Sigmoid colon (tissue), 7 donors: ENCODE measurements around the gene STON2. TPM values are rescaled to one million over a fixed set of nuclear protein-coding genes. Genes with fewer than 3 reads are reported as not detected.

Experiments used
- DNase-seq: peaks from one replicate; pipeline ENCODE4 v3.0.0-alpha.2; 2019
- H3K27ac ChIP-seq, 4 donors: fragments of 200-600 bp; sonication (generic); one replicate each; pipeline ENCODE4 v1.5.1; 2016 to 2019; ENCODE audit warnings: mild to moderate bottlenecking in 1 of 4
- H3K27me3 ChIP-seq, 3 donors: fragments of 200-600 bp; sonication (generic); one replicate each; pipeline ENCODE4 v1.5.1; 2019; ENCODE audit warnings: mild to moderate bottlenecking in 1 of 3
- H3K36me3 ChIP-seq, 4 donors: fragments of 200-600 bp; sonication (generic); one replicate each; pipeline ENCODE4 v1.5.1; 2016 to 2019
- H3K4me1 ChIP-seq, 4 donors: fragments of 200-600 bp; sonication (generic); one replicate each; pipeline ENCODE4 v1.5.1; 2017 to 2019
- H3K4me3 ChIP-seq, 4 donors: fragments of 200-600 bp; sonication (generic); one replicate each; pipeline ENCODE4 v1.5.1; 2017 to 2019; ENCODE audit warnings: mild to moderate bottlenecking in 2 of 4, moderate library complexity in 1 of 4
- H3K9me3 ChIP-seq, 4 donors: fragments of 200-600 bp in 3 of 4; sonication (generic) in 3 of 4; one replicate each; pipeline versions ENCODE4 v1.5.1 to v1.6.1; 2013 to 2019
- EP300 ChIP-seq, 4 donors: sonication (generic); formaldehyde crosslinking; IDR thresholded peaks; one replicate each; pipeline ENCODE4 v1.6.1; 2017; ENCODE audit warnings: antibody characterized with exemption in 4 of 4
- POLR2A ChIP-seq, 2 donors: fragments of 450-650 bp; IDR thresholded peaks; one replicate each; pipeline ENCODE4 v1.6.1; 2016; ENCODE audit warnings: antibody characterized with exemption in 2 of 2, mild to moderate bottlenecking in 2 of 2, moderate library complexity in 2 of 2
- POLR2AphosphoS5 ChIP-seq, 4 donors: sonication (generic); formaldehyde crosslinking; IDR thresholded peaks; one replicate each; pipeline ENCODE4 v1.6.1; 2017; ENCODE audit warnings: antibody characterized with exemption in 4 of 4
- WGBS, 2 donors: extraction: QIAGEN DNeasy Blood & Tissue Kit; methylation state at CpG; one replicate each; pipeline ENCODE4 v1.1.7; 2013; 5-methylcytosine and 5-hydroxymethylcytosine counted together
- intact Hi-C: fragments of 100-400 bp; cut with DNase I; formaldehyde crosslinking; loops from one replicate; pipeline ENCODE4 v1.15.1; 2023
- polyA plus RNA-seq, 3 donors: library from polyadenylated mRNA; stranded (reverse); fragments of 200-250 nt; gene quantifications; one replicate each; pipeline ENCODE4 v1.2.3, GENCODE V29; 2013
- total RNA-seq, 4 donors: library from RNA; depleted of rRNA; stranded (reverse); fragments of >200 nt; gene quantifications; one replicate each; pipeline ENCODE4 v1.1.0, GENCODE V29; 2016
- TF ChIP-seq, protein P1 (sequence below), 4 experiments: fragments of 450-650 bp in 3 of 4; fragments of 200-600 bp in 1 of 4; IDR thresholded peaks; one replicate each; pipeline ENCODE4 v1.5.1; 2016 to 2019; ENCODE audit warnings: antibody characterized with exemption in 4 of 4, mild to moderate bottlenecking in 3 of 4, moderate library complexity in 2 of 4
- donor health status: healthy with polysubstance abuse.
- donor health status: Bipolar disorder and iron deficiency.
- donor health status: healthy.

STON2 gene
- total and polyA plus RNA-seq, 7 donors: 2.9 to 15.6 (median 12.2) TPM

DNA sequence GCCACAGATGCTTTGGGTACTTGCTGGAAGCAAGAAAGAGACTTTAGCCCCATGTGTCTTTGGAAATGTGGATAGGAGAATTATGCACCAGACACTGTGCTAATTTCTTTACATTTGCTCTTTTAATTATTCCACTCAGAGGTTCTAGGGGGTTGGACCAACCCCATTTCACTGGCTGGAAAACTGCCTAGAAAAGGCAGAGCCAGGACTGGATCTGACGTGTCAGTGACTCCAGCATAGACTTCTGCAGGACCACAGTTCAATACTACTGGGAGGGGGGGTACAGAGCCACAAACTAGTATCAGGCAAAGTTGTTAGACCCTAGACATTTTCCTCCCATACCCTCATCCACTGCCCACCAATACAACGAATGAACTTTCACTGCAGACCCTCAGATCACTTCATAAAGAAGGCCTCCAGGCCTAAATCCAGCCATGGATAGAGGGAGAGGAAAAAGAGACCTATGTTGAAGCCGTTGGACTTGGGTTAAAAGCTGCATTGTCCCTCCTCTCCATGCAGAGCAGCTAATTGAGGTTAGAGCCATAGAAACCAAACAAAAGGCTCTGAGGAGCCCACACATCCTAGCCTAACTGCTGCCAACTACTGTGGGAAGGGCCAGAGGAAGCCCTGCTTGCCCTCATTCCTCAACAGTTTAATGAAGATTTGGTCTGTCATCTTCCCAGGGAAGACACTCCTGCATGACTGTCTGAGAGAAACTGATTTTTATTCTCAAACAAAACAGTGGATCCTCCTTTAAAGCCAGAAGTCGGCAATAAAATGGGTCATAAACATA is 68.7 kb downstream of the STON2 start:
- Histone ChIP-seq H3K27me3 (no peaks in the 10 kb centered on the region), H3K9me3 (no peaks in the 10 kb centered on the region), H3K4me3 (no peak overlapping the region), H3K36me3 (no peaks in the 10 kb centered on the region), H3K27ac (no peak overlapping the region), H3K4me1 (peaks cover 0 to 5% (median 0%) of the 10 kb centered on the region in 4 donors)
- WGBS, 2 donors: 38 to 61% methylated on average over 4 of the region's 4 CpGs
- DNase-seq: no peak
- TF ChIP-seq, protein P1, sequence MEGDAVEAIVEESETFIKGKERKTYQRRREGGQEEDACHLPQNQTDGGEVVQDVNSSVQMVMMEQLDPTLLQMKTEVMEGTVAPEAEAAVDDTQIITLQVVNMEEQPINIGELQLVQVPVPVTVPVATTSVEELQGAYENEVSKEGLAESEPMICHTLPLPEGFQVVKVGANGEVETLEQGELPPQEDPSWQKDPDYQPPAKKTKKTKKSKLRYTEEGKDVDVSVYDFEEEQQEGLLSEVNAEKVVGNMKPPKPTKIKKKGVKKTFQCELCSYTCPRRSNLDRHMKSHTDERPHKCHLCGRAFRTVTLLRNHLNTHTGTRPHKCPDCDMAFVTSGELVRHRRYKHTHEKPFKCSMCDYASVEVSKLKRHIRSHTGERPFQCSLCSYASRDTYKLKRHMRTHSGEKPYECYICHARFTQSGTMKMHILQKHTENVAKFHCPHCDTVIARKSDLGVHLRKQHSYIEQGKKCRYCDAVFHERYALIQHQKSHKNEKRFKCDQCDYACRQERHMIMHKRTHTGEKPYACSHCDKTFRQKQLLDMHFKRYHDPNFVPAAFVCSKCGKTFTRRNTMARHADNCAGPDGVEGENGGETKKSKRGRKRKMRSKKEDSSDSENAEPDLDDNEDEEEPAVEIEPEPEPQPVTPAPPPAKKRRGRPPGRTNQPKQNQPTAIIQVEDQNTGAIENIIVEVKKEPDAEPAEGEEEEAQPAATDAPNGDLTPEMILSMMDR (IDR thresholded peaks at IDR 0.05): no peak
- TF ChIP-seq POLR2A (IDR thresholded peaks at IDR 0.05) (no peak), POLR2AphosphoS5 (IDR thresholded peaks at IDR 0.05) (no peak)
- intact Hi-C loops: no loop called here

DNA sequence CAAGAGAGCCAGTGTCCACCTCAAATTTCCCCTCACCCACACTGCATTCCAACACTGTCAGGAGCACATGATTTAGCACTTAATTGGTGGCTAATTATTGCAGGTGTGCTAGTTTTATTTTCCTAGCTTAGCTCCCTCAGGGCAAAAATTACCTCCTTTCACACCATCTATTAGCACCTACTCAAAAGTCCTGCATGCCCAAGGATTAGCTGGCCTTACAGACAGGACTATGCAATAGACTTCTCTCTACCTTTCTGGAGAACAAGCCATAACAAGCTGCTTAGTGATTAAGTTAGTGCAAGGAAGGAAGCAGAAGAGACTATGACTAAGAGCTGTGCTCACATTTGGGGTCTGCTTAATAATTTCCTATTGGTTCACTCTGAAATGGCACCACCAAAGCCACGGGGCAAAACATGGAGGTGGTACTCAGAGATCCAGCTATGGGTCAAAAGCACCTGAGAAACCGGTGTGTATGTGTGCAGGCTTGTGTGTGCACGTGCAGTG is 69.5 kb downstream of the STON2 start:
- H3K4me3 ChIP-seq: no peak overlapping the region
- WGBS, 2 donors: 46 to 77% methylated on average over 3 of the region's 3 CpGs
- H3K27me3 ChIP-seq: no peaks in the 10 kb centered on the region
- H3K36me3 ChIP-seq: no peaks in the 10 kb centered on the region
- intact Hi-C loops: no loop called here
- H3K9me3 ChIP-seq: no peaks in the 10 kb centered on the region
- TF ChIP-seq, protein P1 (IDR thresholded peaks at IDR 0.05): no peak
- TF ChIP-seq POLR2A (IDR thresholded peaks at IDR 0.05) (no peak), POLR2AphosphoS5 (IDR thresholded peaks at IDR 0.05) (no peak), EP300 (IDR thresholded peaks at IDR 0.05) (no peak)
- no peak for DNase-seq
- H3K4me1 ChIP-seq: peaks cover 0 to 5% (median 0%) of the 10 kb centered on the region in 4 donors
- H3K27ac ChIP-seq: no peak overlapping the region

DNA sequence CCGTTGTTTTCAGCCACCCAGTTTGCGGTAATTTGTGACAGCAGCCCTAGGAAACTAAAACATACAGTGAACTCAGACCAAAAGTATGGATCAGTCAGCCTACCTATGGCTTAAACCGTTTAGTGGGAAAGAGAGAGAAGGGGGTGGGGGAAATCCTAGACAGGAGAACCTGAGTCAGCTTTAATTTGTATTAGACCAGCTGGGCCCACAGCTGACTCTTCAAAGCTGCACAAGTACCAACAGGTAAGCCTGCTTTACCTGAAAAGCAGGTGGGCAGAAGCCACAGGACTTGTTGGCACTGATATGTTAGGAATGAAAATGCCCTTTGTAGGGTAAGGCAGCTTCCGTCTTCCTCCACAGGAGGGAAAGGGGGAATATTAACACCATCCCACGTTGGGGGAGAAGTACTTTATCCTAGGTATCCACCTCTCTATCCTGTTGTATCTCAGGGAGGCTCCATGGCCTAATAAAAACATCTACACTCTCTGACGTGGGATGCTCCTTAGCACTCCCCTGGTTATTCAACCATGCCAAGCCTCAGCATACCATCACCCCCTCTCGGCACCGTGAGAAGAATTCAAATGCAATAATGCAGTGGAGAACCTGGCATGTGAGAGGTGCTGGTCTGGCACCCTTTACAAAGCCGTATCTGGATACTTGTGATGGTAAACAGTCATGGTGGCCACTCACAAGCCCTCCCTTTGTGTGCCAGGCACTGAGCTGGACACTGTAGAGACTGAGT is 70.3 kb downstream of the STON2 start:
- Histone ChIP-seq H3K4me1 (peaks cover 0 to 5% (median 0%) of the 10 kb centered on the region in 4 donors), H3K27ac (no peak overlapping the region), H3K9me3 (no peaks in the 10 kb centered on the region), H3K4me3 (no peak overlapping the region), H3K27me3 (no peaks in the 10 kb centered on the region), H3K36me3 (no peaks in the 10 kb centered on the region)
- no peak for DNase-seq
- intact Hi-C loops: no loop called here
- no peak for TF ChIP-seq POLR2A (IDR thresholded peaks at IDR 0.05)
- TF ChIP-seq, protein P1 (IDR thresholded peaks at IDR 0.05): no peak
- no peak for TF ChIP-seq EP300 (IDR thresholded peaks at IDR 0.05)
- no peak for TF ChIP-seq POLR2AphosphoS5 (IDR thresholded peaks at IDR 0.05)
- 89 to 91% methylated on average over 9 of the region's 9 CpGs for WGBS, 2 donors

DNA sequence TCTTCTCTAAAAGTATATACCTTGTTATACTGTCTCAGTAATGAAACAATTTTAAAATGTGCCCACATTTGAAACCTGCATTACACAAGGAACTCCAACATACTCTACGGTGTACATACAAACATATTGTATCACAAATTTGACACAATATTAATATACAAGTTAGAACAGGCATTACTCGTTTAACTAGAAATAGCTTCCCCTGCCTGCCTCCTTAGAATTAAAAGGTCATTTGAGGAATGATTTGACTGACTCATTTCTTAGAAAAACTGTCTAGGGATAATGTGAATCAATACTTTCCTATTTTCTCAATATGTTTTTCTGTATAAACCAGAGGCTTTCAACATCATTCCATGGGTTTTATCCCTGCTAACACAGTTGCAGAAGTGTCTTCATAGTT is 73.7 kb downstream of the STON2 start:
- TF ChIP-seq POLR2AphosphoS5 (IDR thresholded peaks at IDR 0.05) (no peak), EP300 (IDR thresholded peaks at IDR 0.05) (no peak)
- intact Hi-C loops: no loop called here
- 80 to 94% methylated on average over 2 of the region's 2 CpGs for WGBS, 2 donors
- Histone ChIP-seq H3K4me1 (peaks cover 0 to 2% (median 0%) of the 10 kb centered on the region in 4 donors), H3K9me3 (no peaks in the 10 kb centered on the region), H3K36me3 (no peaks in the 10 kb centered on the region), H3K27ac (no peak overlapping the region), H3K4me3 (no peak overlapping the region), H3K27me3 (peaks cover 0 to 10% (median 0%) of the 10 kb centered on the region in 3 donors)
- no peak for DNase-seq

DNA sequence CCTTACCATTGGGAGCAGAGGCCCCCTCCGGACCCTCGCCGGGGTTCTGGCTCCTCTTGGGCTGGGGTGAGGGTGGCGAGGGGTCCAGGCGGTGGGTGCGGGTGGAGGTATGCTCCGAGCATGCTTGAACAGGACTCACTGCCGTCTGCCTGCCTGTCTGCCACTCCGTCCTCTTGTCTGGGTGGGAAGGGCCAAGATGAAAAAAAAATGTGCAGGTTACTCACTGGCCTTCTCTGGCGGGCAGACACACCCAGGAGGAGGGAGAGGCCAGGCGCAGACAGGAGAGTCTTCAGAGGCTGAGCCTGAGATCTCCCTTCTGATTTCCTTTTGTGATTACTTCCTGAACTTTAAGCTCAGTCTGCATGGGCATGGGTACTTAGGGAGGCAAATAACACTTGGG is 76.1 kb downstream of the STON2 start:
- intact Hi-C loops: no loop called here
- H3K4me3 ChIP-seq: no peak overlapping the region
- H3K36me3 ChIP-seq: no peaks in the 10 kb centered on the region
- no peaks in the 10 kb centered on the region for H3K9me3 ChIP-seq
- no peaks in the 10 kb centered on the region for H3K4me1 ChIP-seq
- TF ChIP-seq POLR2A (IDR thresholded peaks at IDR 0.05) (no peak), EP300 (IDR thresholded peaks at IDR 0.05) (no peak), POLR2AphosphoS5 (IDR thresholded peaks at IDR 0.05) (no peak)
- TF ChIP-seq, protein P1 (IDR thresholded peaks at IDR 0.05): no peak
- peaks cover 0 to 10% (median 0%) of the 10 kb centered on the region in 3 donors for H3K27me3 ChIP-seq
- H3K27ac ChIP-seq: no peak overlapping the region
- WGBS, 2 donors: 8 to 52% methylated on average over 11 of the region's 11 CpGs
- no peak for DNase-seq
